Urothelium cell line (cell line): ENCODE results near the gene PARD3.
"Not testable (repeated sequence)": the region's sequence is repeated elsewhere in the genome, so short reads cannot be mapped to it uniquely, and the experiment has no call there.

ENCODE experiments used
- DNase-seq: peaks from one replicate; pipeline ENCODE4 v3.0.0; 2011; ENCODE audit warnings: low spot score, mixed read lengths
- FAIRE-seq: peaks from 2 replicates; lab custom pipeline; 2011; peaks lifted over from hg19 to GRCh38; lab: Jason Lieb, UNC

PARD3 gene

GRCh38 chr10:34372509-34372908 lies 442.6 kb downstream of the PARD3 start:
- no peak for FAIRE-seq

GRCh38 chr10:34370126-34370525 lies 445.0 kb downstream of the PARD3 start:
- DNase-seq (no peak), FAIRE-seq (no peak)

More at GRCh38 chr10:34372509-34372908, 442.6 kb downstream of the PARD3 start:
- DNase-seq: no peak

DNA sequence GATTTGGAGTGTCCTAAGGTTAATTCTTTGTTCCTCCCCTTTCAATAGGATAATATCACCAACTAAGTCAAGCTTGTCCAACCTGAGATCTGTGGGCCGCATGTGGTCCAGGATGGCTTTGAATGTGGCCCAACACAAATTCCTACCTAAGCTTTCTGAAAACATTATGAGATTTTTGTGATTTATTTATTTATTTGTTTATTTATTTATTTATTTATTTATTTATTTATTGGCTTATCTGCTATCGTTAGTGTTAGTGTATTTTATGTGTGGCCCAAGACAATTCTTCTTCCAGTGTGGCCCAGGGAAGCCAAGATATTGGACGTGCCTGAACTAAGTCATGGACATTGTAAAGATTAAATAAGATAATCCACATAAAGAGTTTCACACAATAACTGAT lies 446.0 kb downstream of the PARD3 start:
- DNase-seq (no peak), FAIRE-seq (no peak)

DNA sequence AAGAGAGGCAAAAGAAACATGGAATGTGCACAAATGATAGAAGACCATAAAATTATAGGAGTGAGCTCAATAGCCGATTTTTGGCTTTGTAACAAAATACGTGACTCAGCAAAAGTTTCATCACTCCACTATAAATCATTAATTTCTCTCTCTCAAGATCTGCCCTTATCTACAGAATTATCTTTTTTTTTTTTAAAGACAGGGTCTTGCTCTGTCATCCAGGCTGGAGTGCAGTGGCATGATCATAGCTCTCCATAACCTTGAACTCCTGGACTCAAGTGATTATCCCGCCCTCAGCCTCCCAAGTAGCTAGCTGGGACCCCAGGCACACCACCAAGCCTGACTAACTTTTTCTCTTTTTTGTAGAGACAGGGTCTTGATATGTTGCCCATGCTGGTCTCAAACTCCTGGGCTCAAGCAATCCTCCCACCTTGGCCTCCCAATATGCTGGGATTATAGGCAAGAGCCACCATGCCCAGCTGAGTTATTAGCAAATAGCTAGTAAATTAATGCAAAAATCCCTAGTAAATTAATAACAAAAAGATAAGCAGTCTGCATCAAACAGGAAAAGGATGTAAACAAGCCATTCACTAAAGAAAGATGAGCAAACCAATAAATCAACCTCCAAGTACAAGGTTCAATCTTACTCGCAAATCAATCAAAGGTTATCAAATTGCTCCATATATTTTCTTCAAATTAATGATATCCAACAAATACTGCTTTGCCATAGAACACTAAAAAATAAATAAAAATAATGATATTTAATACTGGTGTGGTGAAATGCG lies 450.7 kb downstream of the PARD3 start:
- FAIRE-seq (no peak), DNase-seq (no peak)

GRCh38 chr10:34360984-34361383 lies 454.1 kb downstream of the PARD3 start:
- no peak for DNase-seq
- no peak for FAIRE-seq

DNA sequence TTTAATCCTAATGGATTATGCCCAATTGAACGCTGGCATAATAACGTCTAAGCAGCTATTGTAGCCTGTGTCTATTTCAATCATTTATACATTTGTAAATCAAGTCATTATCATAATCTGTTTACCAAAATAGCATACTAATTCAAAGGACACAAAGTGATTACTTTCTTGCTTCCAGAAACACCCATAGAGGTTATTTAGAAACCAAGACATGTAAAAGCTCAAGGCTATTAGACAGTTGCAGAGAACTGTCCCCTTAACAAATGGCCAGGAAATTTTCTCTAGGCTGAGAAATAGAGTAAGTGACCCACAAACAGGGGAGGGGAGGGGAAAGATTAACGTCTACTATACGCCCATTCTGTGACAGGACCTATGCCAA lies 455.7 kb downstream of the PARD3 start:
- DNase-seq (no peak), FAIRE-seq (no peak)

GRCh38 chr10:34358729-34359434 lies 456.2 kb downstream of the PARD3 start:
- no peak for DNase-seq
- no peak for FAIRE-seq

GRCh38 chr10:34356463-34356862 lies 458.6 kb downstream of the PARD3 start:
- FAIRE-seq: no peak
- no peak for DNase-seq

GRCh38 chr10:34353530-34353929 lies 461.6 kb downstream of the PARD3 start:
- not testable (repeated sequence) for FAIRE-seq

DNA sequence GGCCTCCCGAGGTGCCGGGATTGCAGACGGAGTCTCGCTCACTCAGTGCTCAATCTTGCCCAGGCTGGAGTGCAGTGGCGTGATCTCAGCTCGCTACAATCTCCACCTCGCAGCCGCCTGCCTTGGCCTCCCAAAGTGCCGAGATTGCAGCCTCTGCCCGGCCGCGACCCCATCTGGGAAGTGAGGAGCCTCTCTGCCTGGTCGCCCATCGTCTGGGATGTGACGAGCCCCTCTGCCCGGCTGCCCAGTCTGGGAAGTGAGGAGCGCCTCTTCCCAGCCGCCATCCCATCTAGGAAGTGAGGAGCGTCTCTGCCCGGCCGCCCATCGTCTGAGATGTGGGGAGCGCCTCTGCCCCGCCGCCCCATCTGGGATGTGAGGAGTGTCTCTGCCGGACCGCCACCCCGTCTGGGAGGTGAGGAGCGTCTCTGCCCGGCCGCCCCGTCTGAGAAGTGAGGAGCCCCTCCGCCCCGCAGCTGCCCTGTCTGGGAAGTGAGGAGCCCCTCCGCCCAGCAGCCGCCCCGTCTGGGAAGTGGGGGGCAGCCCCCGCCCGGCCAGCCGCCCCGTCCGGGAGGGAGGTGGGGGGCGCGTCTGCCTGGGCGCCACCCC lies 462.4 kb downstream of the PARD3 start:
- FAIRE-seq, DNase-seq: not testable (repeated sequence)

More at GRCh38 chr10:34353530-34353929, 461.6 kb downstream of the PARD3 start:
- not testable (repeated sequence) for DNase-seq

- no peak for FAIRE-seq
These were observed 463.9 kb downstream of the PARD3 start for GRCh38 chr10:34351161-34351560.

GRCh38 chr10:34348917-34349485 lies 466.1 kb downstream of the PARD3 start:
- DNase-seq (no peak), FAIRE-seq (no peak)

More at GRCh38 chr10:34351161-34351560, 463.9 kb downstream of the PARD3 start:
- DNase-seq: no peak

DNA sequence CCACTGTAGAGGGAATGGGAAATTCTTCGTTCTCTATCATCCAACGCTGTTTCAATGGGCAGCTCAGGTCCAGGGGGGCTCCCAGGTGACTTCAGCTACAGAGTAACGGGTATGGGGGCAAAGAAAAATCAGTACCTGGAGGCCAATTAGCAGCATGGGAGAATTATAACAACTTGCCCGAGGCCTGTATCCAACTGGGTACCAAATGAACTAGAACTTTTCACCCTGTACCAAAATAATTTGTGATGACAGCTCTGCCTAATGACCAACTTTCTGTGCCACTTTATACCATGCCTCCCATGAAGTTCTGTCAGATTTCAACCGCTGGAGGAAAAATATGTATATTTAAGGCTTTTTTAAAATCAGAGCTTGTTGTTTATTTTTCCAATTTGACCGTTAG lies 467.1 kb downstream of the PARD3 start:
- no peak for FAIRE-seq
- DNase-seq: no peak

GRCh38 chr10:34347131-34347530 lies 468.0 kb downstream of the PARD3 start:
- no peak for FAIRE-seq
- no peak for DNase-seq

GRCh38 chr10:34346516-34347100 lies 468.5 kb downstream of the PARD3 start:
- FAIRE-seq (no peak), DNase-seq (no peak)

DNA sequence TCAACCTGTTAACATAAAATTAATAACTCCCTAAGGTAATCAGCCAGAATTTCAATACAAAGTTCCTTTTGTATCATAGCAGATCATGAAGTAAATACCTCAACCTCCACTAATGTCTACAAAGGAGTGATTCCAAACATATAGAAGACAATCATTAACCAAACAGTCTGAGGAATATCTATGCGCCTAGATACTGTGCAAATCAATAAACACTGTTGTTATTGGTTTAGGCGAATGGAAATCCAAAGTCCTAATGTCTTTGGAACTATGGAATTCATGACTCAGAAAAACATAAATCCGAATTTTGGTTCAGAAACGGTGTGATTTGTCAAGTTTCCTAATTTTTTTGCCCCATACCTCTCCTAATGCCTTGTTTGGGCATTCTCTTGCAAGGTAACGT lies 469.7 kb downstream of the PARD3 start:
- FAIRE-seq (no peak), DNase-seq (no peak)

DNA sequence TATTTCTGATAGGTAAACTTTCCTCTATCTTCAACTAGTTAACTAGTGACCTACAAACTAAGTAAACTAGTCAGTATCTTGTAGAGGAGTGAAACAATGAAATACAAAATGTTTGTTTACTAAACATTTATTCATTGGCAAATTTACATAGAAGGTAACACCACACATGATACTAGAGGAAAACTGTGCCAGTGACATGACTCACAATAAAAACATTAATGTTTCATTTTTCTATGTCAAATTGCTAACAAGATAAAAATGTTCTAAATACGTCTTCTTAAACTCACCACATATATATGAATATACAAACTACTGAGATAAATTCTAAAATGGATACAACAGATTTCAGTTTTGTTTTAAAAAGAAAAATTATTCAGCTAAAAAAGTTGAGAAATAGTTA lies 471.3 kb downstream of the PARD3 start:
- no peak for DNase-seq
- no peak for FAIRE-seq

GRCh38 chr10:34341473-34341872 lies 473.6 kb downstream of the PARD3 start:
- DNase-seq: no peak

DNA sequence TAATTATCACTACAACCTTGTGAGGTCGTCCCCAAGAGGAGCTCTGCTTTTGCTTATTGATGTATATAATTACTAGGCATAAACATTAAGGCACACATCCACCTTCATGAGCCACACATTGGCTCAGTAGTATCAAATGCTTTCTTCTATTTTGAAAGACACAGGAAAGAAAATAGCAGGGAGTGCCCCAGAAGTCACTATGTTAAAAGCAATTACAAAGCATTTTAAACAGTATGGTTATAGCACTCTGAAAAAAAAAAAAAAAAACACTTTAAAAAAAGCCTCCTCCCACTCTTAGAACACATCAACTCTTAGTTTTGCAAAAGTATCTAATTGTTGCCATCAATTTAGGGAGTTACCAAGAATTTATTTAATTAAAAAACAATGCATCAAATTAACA lies 474.2 kb downstream of the PARD3 start:
- no peak for DNase-seq
- FAIRE-seq: no peak

More at GRCh38 chr10:34341473-34341872, 473.6 kb downstream of the PARD3 start:
- FAIRE-seq: peak; percentile 83

DNA sequence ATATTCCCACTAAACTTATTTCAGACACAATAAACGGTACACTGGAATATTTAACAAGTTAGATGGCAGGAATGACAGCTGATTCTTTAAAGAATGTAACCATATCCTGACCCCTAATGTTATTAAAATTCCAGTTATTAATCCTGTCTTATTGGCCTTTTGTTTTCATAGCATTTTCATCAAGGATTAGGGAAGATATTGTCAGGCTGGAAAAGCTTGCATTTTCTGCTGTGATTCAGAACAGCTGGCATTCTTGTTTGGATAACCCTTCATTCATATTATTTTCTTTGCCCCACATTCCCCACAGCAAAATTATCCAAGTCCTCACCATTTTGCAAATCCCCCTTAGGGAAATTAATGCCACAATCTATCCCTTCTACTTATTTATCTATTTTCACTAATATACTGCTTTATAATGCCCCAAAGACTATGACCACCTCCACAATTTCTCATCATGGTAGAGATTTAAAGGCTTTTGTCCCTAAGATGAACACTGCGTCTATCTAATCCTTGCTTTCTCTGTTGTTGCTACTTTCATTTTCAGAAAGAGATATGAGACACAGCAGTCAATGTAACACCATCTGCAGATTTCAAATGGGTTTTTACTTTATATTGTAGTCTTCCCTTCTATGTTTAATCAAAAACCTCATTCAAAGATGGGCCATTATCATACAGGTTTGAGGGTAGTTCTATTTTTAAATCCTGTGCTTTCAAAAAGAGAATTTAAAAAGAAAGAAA lies 475.1 kb downstream of the PARD3 start:
- DNase-seq (no peak), FAIRE-seq (no peak)
